ENCODE measurements around the gene ABCF1.

Gene ABCF1

GRCh38 chr6:30568245-30568644 is 3.0 kb upstream of the ABCF1 start:
- 100% methylated on average over 1 of the region's 3 CpGs for WGBS (ENCODE audit: insufficient coverage)
- no peak overlapping the region for H3K27ac ChIP-seq (ENCODE audit: insufficient read depth in 1 of 2, low read depth in 1 of 2, low read length in 2 of 2, poor library complexity in 1 of 2, severe bottlenecking in 2 of 2)
- no peak overlapping the region for H3K4me3 ChIP-seq (ENCODE audit: control insufficient read depth in 1 of 7, extremely low read depth in 1 of 7, insufficient read depth in 4 of 7, low read depth in 2 of 7, low read length in 6 of 7)
- no peaks in the 10 kb centered on the region for H3K9me3 ChIP-seq (ENCODE audit: control extremely low read depth in 1 of 5, control insufficient read depth in 4 of 5, insufficient read depth in 2 of 5, low read depth in 1 of 5, low read length in 4 of 5)
- DNase-seq, result no peak
- H3K36me3 ChIP-seq (ENCODE audit: control insufficient read depth in 4 of 4, insufficient read depth in 4 of 4, low read length in 3 of 4), result peaks cover 0 to 6% (median 4%) of the 10 kb centered on the region in 4 experiments
- no peaks in the 10 kb centered on the region for H3K27me3 ChIP-seq (replicated peaks in 2 of 5; ENCODE audit: control insufficient read depth in 4 of 5, insufficient read depth in 5 of 5, low read length in 4 of 5)
- ChIA-PET CTCF (interaction anchor here (1.9 kb wide), 1 partner anchor 22 kb away, joined by 4 read pairs; no protein-coding TSS in a partner anchor), POLR2A (no interaction called here)
- peaks cover 11 to 29% (median 24%) of the 10 kb centered on the region in 4 experiments for H3K4me1 ChIP-seq (ENCODE audit: control extremely low read depth in 1 of 4, control insufficient read depth in 4 of 4, insufficient read depth in 4 of 4, low read length in 3 of 4)

GRCh38 chr6:30570263-30570662 is 979 bp upstream of the ABCF1 start:
- Histone ChIP-seq H3K4me3 (ENCODE audit: control insufficient read depth in 1 of 7, extremely low read depth in 1 of 7, insufficient read depth in 4 of 7, low read depth in 2 of 7, low read length in 6 of 7) (peak overlapping the region in 6 of 7 experiments; percentile 83 to 97 (median 95)), H3K36me3 (ENCODE audit: control insufficient read depth in 4 of 4, insufficient read depth in 4 of 4, low read length in 3 of 4) (peaks cover 0 to 18% (median 4%) of the 10 kb centered on the region in 4 experiments), H3K27ac (ENCODE audit: insufficient read depth in 1 of 2, low read depth in 1 of 2, low read length in 2 of 2, poor library complexity in 1 of 2, severe bottlenecking in 2 of 2) (peak overlapping the region in 1 of 2 experiments; percentile 95), H3K27me3 (replicated peaks in 2 of 5; ENCODE audit: control insufficient read depth in 4 of 5, insufficient read depth in 5 of 5, low read length in 4 of 5) (no peaks in the 10 kb centered on the region), H3K9me3 (ENCODE audit: control extremely low read depth in 1 of 5, control insufficient read depth in 4 of 5, insufficient read depth in 2 of 5, low read depth in 1 of 5, low read length in 4 of 5) (no peaks in the 10 kb centered on the region), H3K4me1 (ENCODE audit: control extremely low read depth in 1 of 4, control insufficient read depth in 4 of 4, insufficient read depth in 4 of 4, low read length in 3 of 4) (peaks cover 11 to 36% (median 26%) of the 10 kb centered on the region in 4 experiments)
- DNase-seq, result no peak
- WGBS (ENCODE audit: insufficient coverage), result 86% methylated on average over 1 of the region's 1 CpG
- POLR2A ChIA-PET, result interaction anchor here (0.6 to 2.1 kb wide), 5 partner anchors 15 to 158 kb away, joined by 3 to 8 read pairs (median 6); partner anchors contain the start of gene GNL1
- CTCF ChIA-PET, result interaction anchor here (0.5 to 2.3 kb wide), 9 partner anchors 14 to 118 kb away, joined by 3 to 10 read pairs (median 5); partner anchors contain the start of genes GNL1 and PRR3

GRCh38 chr6:30570740-30571074 is 535 bp upstream of the ABCF1 start:
- ChIA-PET POLR2A (interaction anchor here (0.6 to 2.1 kb wide), 6 partner anchors 15 to 158 kb away, joined by 3 to 8 read pairs (median 6); partner anchors contain the start of gene GNL1), CTCF (interaction anchor here (0.5 to 2.3 kb wide), 8 partner anchors 14 to 118 kb away, joined by 3 to 10 read pairs (median 6); partner anchors contain the start of genes GNL1 and PRR3)
- no peaks in the 10 kb centered on the region for H3K9me3 ChIP-seq (ENCODE audit: control extremely low read depth in 1 of 5, control insufficient read depth in 4 of 5, insufficient read depth in 2 of 5, low read depth in 1 of 5, low read length in 4 of 5)
- H3K27me3 ChIP-seq (replicated peaks in 2 of 5; ENCODE audit: control insufficient read depth in 4 of 5, insufficient read depth in 5 of 5, low read length in 4 of 5), result no peaks in the 10 kb centered on the region
- peaks cover 0 to 22% (median 4%) of the 10 kb centered on the region in 4 experiments for H3K36me3 ChIP-seq (ENCODE audit: control insufficient read depth in 4 of 4, insufficient read depth in 4 of 4, low read length in 3 of 4)
- no peak for DNase-seq
- H3K4me3 ChIP-seq (ENCODE audit: control insufficient read depth in 1 of 7, extremely low read depth in 1 of 7, insufficient read depth in 4 of 7, low read depth in 2 of 7, low read length in 6 of 7), result peak overlapping the region; percentile 83 to 97 (median 95)
- H3K27ac ChIP-seq (ENCODE audit: insufficient read depth in 1 of 2, low read depth in 1 of 2, low read length in 2 of 2, poor library complexity in 1 of 2, severe bottlenecking in 2 of 2), result peak overlapping the region; percentile 54 to 95
- peaks cover 11 to 36% (median 26%) of the 10 kb centered on the region in 4 experiments for H3K4me1 ChIP-seq (ENCODE audit: control extremely low read depth in 1 of 4, control insufficient read depth in 4 of 4, insufficient read depth in 4 of 4, low read length in 3 of 4)
- 0% methylated on average over 15 of the region's 18 CpGs for WGBS (ENCODE audit: insufficient coverage)

- 0% methylated on average over 1 of the region's 8 CpGs for WGBS (ENCODE audit: insufficient coverage)
- Histone ChIP-seq H3K4me3 (ENCODE audit: control insufficient read depth in 1 of 7, extremely low read depth in 1 of 7, insufficient read depth in 4 of 7, low read depth in 2 of 7, low read length in 6 of 7) (peak overlapping the region; percentile 83 to 97 (median 95)), H3K9me3 (ENCODE audit: control extremely low read depth in 1 of 5, control insufficient read depth in 4 of 5, insufficient read depth in 2 of 5, low read depth in 1 of 5, low read length in 4 of 5) (no peaks in the 10 kb centered on the region), H3K36me3 (ENCODE audit: control insufficient read depth in 4 of 4, insufficient read depth in 4 of 4, low read length in 3 of 4) (peaks cover 0 to 26% (median 8%) of the 10 kb centered on the region in 4 experiments), H3K4me1 (ENCODE audit: control extremely low read depth in 1 of 4, control insufficient read depth in 4 of 4, insufficient read depth in 4 of 4, low read length in 3 of 4) (peaks cover 11 to 36% (median 26%) of the 10 kb centered on the region in 4 experiments), H3K27me3 (replicated peaks in 2 of 5; ENCODE audit: control insufficient read depth in 4 of 5, insufficient read depth in 5 of 5, low read length in 4 of 5) (no peaks in the 10 kb centered on the region), H3K27ac (ENCODE audit: insufficient read depth in 1 of 2, low read depth in 1 of 2, low read length in 2 of 2, poor library complexity in 1 of 2, severe bottlenecking in 2 of 2) (peak overlapping the region; percentile 92 to 95)
- CTCF ChIA-PET, result interaction anchor here (1.6 to 2.3 kb wide), 3 partner anchors 15 to 119 kb away, joined by 3 to 10 read pairs (median 8); partner anchors contain the start of genes GNL1 and PRR3
- POLR2A ChIA-PET, result interaction anchor here (1.7 to 2.1 kb wide), 2 partner anchors 16 to 43 kb away, joined by 6 to 8 read pairs; partner anchors contain the start of gene GNL1
- DNase-seq, result no peak
Observed at GRCh38 chr6:30571762-30572082, 480 bp downstream of the ABCF1 start.

- CTCF ChIA-PET, result no interaction called here
- DNase-seq, result no peak
- Histone ChIP-seq H3K36me3 (ENCODE audit: control insufficient read depth in 4 of 4, insufficient read depth in 4 of 4, low read length in 3 of 4) (peaks cover 2 to 30% (median 12%) of the 10 kb centered on the region in 4 experiments), H3K9me3 (ENCODE audit: control extremely low read depth in 1 of 5, control insufficient read depth in 4 of 5, insufficient read depth in 2 of 5, low read depth in 1 of 5, low read length in 4 of 5) (no peaks in the 10 kb centered on the region), H3K4me1 (ENCODE audit: control extremely low read depth in 1 of 4, control insufficient read depth in 4 of 4, insufficient read depth in 4 of 4, low read length in 3 of 4) (peaks cover 11 to 36% (median 26%) of the 10 kb centered on the region in 4 experiments), H3K4me3 (ENCODE audit: control insufficient read depth in 1 of 7, extremely low read depth in 1 of 7, insufficient read depth in 4 of 7, low read depth in 2 of 7, low read length in 6 of 7) (peak overlapping the region in 6 of 7 experiments; percentile 83 to 97 (median 95)), H3K27me3 (replicated peaks in 2 of 5; ENCODE audit: control insufficient read depth in 4 of 5, insufficient read depth in 5 of 5, low read length in 4 of 5) (no peaks in the 10 kb centered on the region), H3K27ac (ENCODE audit: insufficient read depth in 1 of 2, low read depth in 1 of 2, low read length in 2 of 2, poor library complexity in 1 of 2, severe bottlenecking in 2 of 2) (peak overlapping the region; percentile 92 to 95)
- POLR2A ChIA-PET, result no interaction called here
Observed at GRCh38 chr6:30572148-30572547, 906 bp downstream of the ABCF1 start.

- ChIA-PET CTCF (interaction anchor here (1.2 to 1.4 kb wide), 2 partner anchors 24 to 89 kb away, joined by 4 read pairs; no protein-coding TSS in a partner anchor), POLR2A (interaction anchor here (0.6 kb wide), 1 partner anchor 16 kb away, joined by 4 read pairs; no protein-coding TSS in a partner anchor)
- H3K36me3 ChIP-seq (ENCODE audit: control insufficient read depth in 4 of 4, insufficient read depth in 4 of 4, low read length in 3 of 4), result peaks cover 7 to 40% (median 21%) of the 10 kb centered on the region in 4 experiments
- no peak for DNase-seq
- peak overlapping the region in 1 of 2 experiments; percentile 44 for H3K27ac ChIP-seq (ENCODE audit: insufficient read depth in 1 of 2, low read depth in 1 of 2, low read length in 2 of 2, poor library complexity in 1 of 2, severe bottlenecking in 2 of 2)
- WGBS (ENCODE audit: insufficient coverage), result 67% methylated on average over 3 of the region's 4 CpGs
- peaks cover 11 to 36% (median 26%) of the 10 kb centered on the region in 4 experiments for H3K4me1 ChIP-seq (ENCODE audit: control extremely low read depth in 1 of 4, control insufficient read depth in 4 of 4, insufficient read depth in 4 of 4, low read length in 3 of 4)
- no peaks in the 10 kb centered on the region for H3K27me3 ChIP-seq (replicated peaks in 2 of 5; ENCODE audit: control insufficient read depth in 4 of 5, insufficient read depth in 5 of 5, low read length in 4 of 5)
- H3K9me3 ChIP-seq (ENCODE audit: control extremely low read depth in 1 of 5, control insufficient read depth in 4 of 5, insufficient read depth in 2 of 5, low read depth in 1 of 5, low read length in 4 of 5), result no peaks in the 10 kb centered on the region
- H3K4me3 ChIP-seq (ENCODE audit: control insufficient read depth in 1 of 7, extremely low read depth in 1 of 7, insufficient read depth in 4 of 7, low read depth in 2 of 7, low read length in 6 of 7), result peak overlapping the region in 1 of 7 experiments; percentile 95
Observed at GRCh38 chr6:30573113-30573512, 1.9 kb downstream of the ABCF1 start.

GRCh38 chr6:30578051-30578450 is 6.8 kb downstream of the ABCF1 start:
- Histone ChIP-seq H3K36me3 (ENCODE audit: control insufficient read depth in 4 of 4, insufficient read depth in 4 of 4, low read length in 3 of 4) (peaks cover 16 to 75% (median 55%) of the 10 kb centered on the region in 4 experiments), H3K4me1 (ENCODE audit: control extremely low read depth in 1 of 4, control insufficient read depth in 4 of 4, insufficient read depth in 4 of 4, low read length in 3 of 4) (peaks cover 0 to 11% (median 2%) of the 10 kb centered on the region in 4 experiments), H3K27ac (ENCODE audit: insufficient read depth in 1 of 2, low read depth in 1 of 2, low read length in 2 of 2, poor library complexity in 1 of 2, severe bottlenecking in 2 of 2) (no peak overlapping the region), H3K27me3 (replicated peaks in 2 of 5; ENCODE audit: control insufficient read depth in 4 of 5, insufficient read depth in 5 of 5, low read length in 4 of 5) (no peaks in the 10 kb centered on the region), H3K9me3 (ENCODE audit: control extremely low read depth in 1 of 5, control insufficient read depth in 4 of 5, insufficient read depth in 2 of 5, low read depth in 1 of 5, low read length in 4 of 5) (no peaks in the 10 kb centered on the region), H3K4me3 (ENCODE audit: control insufficient read depth in 1 of 7, extremely low read depth in 1 of 7, insufficient read depth in 4 of 7, low read depth in 2 of 7, low read length in 6 of 7) (no peak overlapping the region)
- CTCF ChIA-PET, result interaction anchor here (0.9 to 2.9 kb wide), 8 partner anchors 9 to 153 kb away, joined by 3 to 18 read pairs (median 5); no protein-coding TSS in a partner anchor
- POLR2A ChIA-PET, result interaction anchor here (0.6 to 1.5 kb wide), 2 partner anchors 14 to 94 kb away, joined by 4 to 10 read pairs; no protein-coding TSS in a partner anchor
- 99% methylated on average over 8 of the region's 8 CpGs for WGBS (ENCODE audit: insufficient coverage)
- DNase-seq, result no peak
